OCI-LY7 (cell line): ENCODE results near the gene TTC28. TPM values are rescaled to one million over a fixed set of nuclear protein-coding genes. Genes with fewer than 3 reads are reported as not detected.

Source experiments
- BruUV-seq: library from RNA; stranded (reverse); fragments of 400-500 nt; replicated peaks from 2 replicates; lab custom pipeline; 2021; lab: Mats Ljungman, UMichigan
- CTCF ChIA-PET: fragments of 300-600 bp; sonication (Branson Sonifier 250); formaldehyde crosslinking; loops from one replicate; lab custom pipeline; 2022; ENCODE audit warnings: antibody characterized with exemption; ENCODE audit not compliant: unreplicated experiment; lab: Charles Lee
- POLR2A ChIA-PET: fragments of 300-600 bp; sonication (Branson Sonifier 250); formaldehyde crosslinking; loops from one replicate; lab custom pipeline; 2022; ENCODE audit warnings: antibody characterized with exemption; lab: Charles Lee
- DNase-seq: peaks from one replicate; pipeline ENCODE4 v3.0.0-alpha.2; 2015; ENCODE audit warnings: low spot score
- H2AFZ ChIP-seq: fragments of 200-600 bp; sonication (generic), shearing (Covaris generic); 2 replicates; pipeline ENCODE4 v1.6.1; 2014; ENCODE audit warnings: mild to moderate bottlenecking, antibody characterized with exemption, low read length, moderate library complexity
- H3K27ac ChIP-seq: fragments of 200-600 bp; sonication (generic); 2 replicates; pipeline ENCODE4 v1.5.1; 2014; ENCODE audit warnings: mixed run types, low read depth, mild to moderate bottlenecking, moderate library complexity, low read length, inconsistent platforms; ENCODE audit not compliant: poor library complexity, severe bottlenecking
- H3K36me3 ChIP-seq: fragments of 200-600 bp; sonication (generic); 2 replicates; pipeline ENCODE4 v1.6.1; 2014; ENCODE audit warnings: mild to moderate bottlenecking, antibody characterized with exemption, low read length, moderate library complexity, mixed read lengths; ENCODE audit not compliant: insufficient read depth
- H3K4me1 ChIP-seq: fragments of 200-600 bp; sonication (generic); 2 replicates; pipeline ENCODE4 v1.5.1; 2014; ENCODE audit warnings: mild to moderate bottlenecking, low read length; ENCODE audit not compliant: insufficient read depth, poor library complexity, severe bottlenecking
- H3K4me2 ChIP-seq: fragments of 200-600 bp; sonication (generic); 2 replicates; pipeline ENCODE4 v1.6.1; 2014; ENCODE audit warnings: mild to moderate bottlenecking, low read length
- H3K4me3 ChIP-seq: fragments of 200-600 bp; sonication (generic); 2 replicates; pipeline ENCODE4 v1.5.1; 2014; ENCODE audit warnings: mild to moderate bottlenecking, low read depth, low read length; ENCODE audit not compliant: poor library complexity, severe bottlenecking
- H3K79me2 ChIP-seq: fragments of 200-600 bp; sonication (generic); 2 replicates; pipeline ENCODE4 v1.6.1; 2016; ENCODE audit warnings: low read depth, mild to moderate bottlenecking, low read length, moderate library complexity, mixed read lengths; ENCODE audit not compliant: insufficient read depth
- H3K9me2 ChIP-seq: fragments of 200-600 bp; sonication (generic); 2 replicates; pipeline ENCODE4 v1.6.1; 2016; ENCODE audit warnings: mild to moderate bottlenecking, low read length, mixed read lengths; ENCODE audit not compliant: insufficient read depth
- H3K9me3 ChIP-seq: fragments of 200-600 bp; sonication (generic); 2 replicates; pipeline ENCODE4 v1.6.1; 2014; ENCODE audit warnings: mild to moderate bottlenecking, mixed run types, low read length, mixed read lengths
- H4K20me1 ChIP-seq: fragments of 200-600 bp; sonication (generic); 2 replicates; pipeline ENCODE4 v1.6.1; 2014; ENCODE audit warnings: mild to moderate bottlenecking, antibody characterized with exemption, low read length, moderate library complexity, mixed read lengths; ENCODE audit not compliant: insufficient read depth
- CTCF ChIP-seq: fragments of 200-600 bp; sonication (generic); conservative IDR thresholded peaks from 2 replicates; pipeline ENCODE4 v1.5.1; 2014; ENCODE audit warnings: mild to moderate bottlenecking, antibody characterized with exemption, low read length, moderate library complexity, mixed read lengths
- EZH2phosphoT487 ChIP-seq: fragments of 200-600 bp; sonication (generic); IDR thresholded peaks from 2 replicates; pipeline ENCODE4 v1.6.1; 2018; ENCODE audit warnings: low read depth, borderline replicate concordance, mild to moderate bottlenecking, mixed run types, antibody characterized with exemption, low read length, moderate library complexity, mixed read lengths
- intact Hi-C: fragments of 100-400 bp; cut with micrococcal nuclease; formaldehyde crosslinking; loops from one replicate; pipeline ENCODE4 v1.10.0; 2022; ENCODE audit not compliant: unreplicated experiment
- total RNA-seq, 2 experiments: library from RNA; depleted of rRNA in 1 of 2; stranded (reverse); fragments of >200 nt in 1 of 2; shearing (Covaris generic) in 1 of 2; gene quantifications; 2 replicates each; pipeline ENCODE4 v1.2.3, GENCODE V29; 2014 to 2022

TTC28 gene
- total RNA-seq, 2 experiments from 2014 or later, result under 0.01 to 0.55 TPM

DNA sequence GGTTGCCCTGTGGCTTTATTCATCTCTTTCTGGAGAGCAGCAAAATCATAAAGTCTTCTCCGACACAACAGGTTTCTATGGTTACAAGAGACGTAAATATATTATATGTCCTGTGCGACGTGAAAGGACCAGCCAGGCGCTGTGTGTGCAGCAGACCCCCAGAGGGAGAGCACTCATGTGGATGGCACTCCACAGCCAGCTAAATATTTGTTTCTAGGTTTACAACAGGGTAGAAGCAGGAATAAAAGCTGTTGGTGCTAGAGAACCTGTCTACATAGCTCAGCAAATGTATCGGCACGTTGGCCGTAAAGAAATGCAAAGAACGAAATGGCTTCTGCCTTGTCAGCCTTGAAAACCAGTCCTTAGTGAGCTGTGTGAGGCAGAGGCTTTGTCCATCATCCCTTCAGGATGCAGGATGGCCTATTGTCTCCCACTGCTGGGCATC lies 626.8 kb downstream of the TTC28 start:
- TF ChIP-seq CTCF, result no peak
- TF ChIP-seq EZH2phosphoT487, result no peak
- Histone ChIP-seq H3K4me3 (no peak overlapping the region), H3K27ac (no peak overlapping the region), H3K9me3 (no peaks in the 10 kb centered on the region), H2AFZ (no peak overlapping the region), H4K20me1 (no peaks in the 10 kb centered on the region), H3K9me2 (no peaks in the 10 kb centered on the region), H3K4me2 (no peak overlapping the region), H3K79me2 (no peaks in the 10 kb centered on the region), H3K36me3 (no peaks in the 10 kb centered on the region), H3K4me1 (no peaks in the 10 kb centered on the region)
- no TSS peak for BruUV-seq
- ChIA-PET POLR2A (no interaction called here), CTCF (no interaction called here)
- no peak for DNase-seq
- intact Hi-C loops, result loop anchor here (10.0 kb wide), 1 partner anchor 542 kb away; no protein-coding TSS in a partner anchor

DNA sequence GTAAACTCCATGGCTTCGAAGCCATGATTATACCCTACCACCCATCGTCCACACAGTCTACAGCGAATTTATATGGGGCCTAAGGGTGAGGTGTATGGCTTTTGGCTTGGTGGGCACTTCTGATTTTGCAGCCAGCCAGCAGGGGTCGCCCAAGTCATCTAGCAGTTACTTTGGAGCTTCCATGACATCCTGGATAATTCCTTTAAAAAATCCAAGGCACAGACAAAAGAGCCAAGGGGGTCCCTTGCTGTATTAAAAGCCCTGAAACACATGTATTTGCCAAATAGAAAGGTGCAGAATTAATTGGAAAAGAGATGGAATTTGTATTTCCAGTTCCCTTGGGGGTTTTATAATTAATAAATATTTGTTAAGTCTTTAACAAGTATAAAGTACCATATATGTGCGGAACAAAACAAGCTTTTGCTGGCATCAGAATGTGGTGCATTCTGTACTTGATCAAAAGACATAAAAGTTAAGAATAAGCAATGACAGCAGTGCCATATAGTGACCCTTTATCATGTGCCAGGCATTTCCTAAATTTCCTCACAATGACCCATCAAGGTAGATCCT lies 627.8 kb downstream of the TTC28 start:
- no TSS peak for BruUV-seq
- Histone ChIP-seq H3K9me3 (no peaks in the 10 kb centered on the region), H2AFZ (no peak overlapping the region), H3K4me1 (no peaks in the 10 kb centered on the region), H4K20me1 (no peaks in the 10 kb centered on the region), H3K9me2 (no peaks in the 10 kb centered on the region), H3K79me2 (no peaks in the 10 kb centered on the region), H3K36me3 (no peaks in the 10 kb centered on the region), H3K4me3 (no peak overlapping the region), H3K27ac (no peak overlapping the region), H3K4me2 (no peak overlapping the region)
- TF ChIP-seq CTCF (peak; percentile 93), EZH2phosphoT487 (no peak)
- peak; percentile 29 for DNase-seq
- ChIA-PET POLR2A (no interaction called here), CTCF (no interaction called here)
- intact Hi-C loops, result loop anchor here (10.0 kb wide), 1 partner anchor 543 kb away; no protein-coding TSS in a partner anchor

- H4K20me1 ChIP-seq, result no peaks in the 10 kb centered on the region
- CTCF ChIA-PET, result no interaction called here
- no peak for DNase-seq
- no peaks in the 10 kb centered on the region for H3K36me3 ChIP-seq
- no peaks in the 10 kb centered on the region for H3K9me3 ChIP-seq
- POLR2A ChIA-PET, result no interaction called here
- BruUV-seq, result no TSS peak
- intact Hi-C loops, result loop anchor here (10.0 kb wide), 1 partner anchor 544 kb away; no protein-coding TSS in a partner anchor
- H2AFZ ChIP-seq, result no peak overlapping the region
- H3K4me1 ChIP-seq, result no peaks in the 10 kb centered on the region
- no peak overlapping the region for H3K27ac ChIP-seq
- H3K4me2 ChIP-seq, result no peak overlapping the region
- H3K4me3 ChIP-seq, result no peak overlapping the region
- no peaks in the 10 kb centered on the region for H3K79me2 ChIP-seq
- H3K9me2 ChIP-seq, result no peaks in the 10 kb centered on the region
- TF ChIP-seq EZH2phosphoT487 (no peak), CTCF (no peak)
These were observed 628.4 kb downstream of the TTC28 start for GRCh38 chr22:28051091-28051786.
